Measurements from ENCODE around the gene PDLIM4.

The PDLIM4 gene

DNA sequence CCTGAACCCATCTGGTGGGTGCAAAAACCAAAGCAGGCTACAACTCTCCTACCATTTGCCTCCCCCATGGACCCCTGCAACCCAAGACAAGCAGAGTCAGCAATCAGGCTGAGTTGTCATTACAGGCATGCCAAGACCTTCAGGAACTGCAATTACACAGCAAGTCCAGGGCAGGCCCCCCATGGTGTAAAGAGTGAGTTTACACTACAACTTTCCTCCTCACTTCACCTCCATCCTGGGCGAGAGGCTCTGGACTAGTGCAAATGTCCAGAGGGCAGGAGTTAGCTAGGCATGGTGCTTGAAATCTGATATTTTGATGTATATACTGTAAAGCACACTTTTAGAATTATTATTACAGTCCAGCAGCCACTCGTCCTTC lies 22.8 kb upstream of the PDLIM4 start:
- Mint-ChIP-seq H3K9me3 (no peaks in the 10 kb centered on the region), H3K36me3 (ENCODE audit: low read depth) (no peaks in the 10 kb centered on the region), H3K4me3 (no peak overlapping the region), H3K27me3 (peaks cover 9% of the 10 kb centered on the region), H3K4me1 (ENCODE audit: low read depth) (peaks cover 1% of the 10 kb centered on the region), H3K27ac (no peak overlapping the region)
- DNase-seq: no peak

DNA sequence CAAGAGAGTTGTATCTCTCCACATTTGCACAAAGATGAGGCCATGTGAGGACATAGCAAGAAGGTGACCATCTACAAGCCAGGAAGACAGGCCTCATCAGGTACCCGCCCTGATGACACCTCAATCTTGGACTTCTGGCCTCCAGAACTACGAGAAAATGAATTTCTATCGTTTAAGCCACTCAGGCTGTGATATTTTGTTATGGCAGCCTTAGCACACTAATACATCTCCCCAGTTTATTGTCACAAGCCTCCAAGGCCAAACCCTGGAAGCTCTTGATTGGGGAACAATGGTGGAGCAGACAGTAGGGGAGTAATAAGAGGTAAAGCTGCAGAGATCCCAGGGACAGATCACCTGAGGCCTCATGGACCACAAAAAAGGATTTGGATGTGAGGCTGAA lies 22.2 kb upstream of the PDLIM4 start:
- Mint-ChIP-seq H3K27me3 (peaks cover 4% of the 10 kb centered on the region), H3K27ac (no peak overlapping the region)

GRCh38 chr5:132237141-132237540 lies 20.4 kb upstream of the PDLIM4 start:
- H3K36me3 Mint-ChIP-seq (ENCODE audit: low read depth): no peaks in the 10 kb centered on the region
- H3K4me1 Mint-ChIP-seq (ENCODE audit: low read depth): peaks cover 1% of the 10 kb centered on the region
- no peak overlapping the region for H3K27ac Mint-ChIP-seq
- peaks cover 2% of the 10 kb centered on the region for H3K27me3 Mint-ChIP-seq
- H3K4me3 Mint-ChIP-seq: no peak overlapping the region
- no peak for DNase-seq
- peaks cover 6% of the 10 kb centered on the region for H3K9me3 Mint-ChIP-seq

More for the DNA sequence above, 22.2 kb upstream of the PDLIM4 start:
- no peaks in the 10 kb centered on the region for H3K9me3 Mint-ChIP-seq
- H3K4me1 Mint-ChIP-seq (ENCODE audit: low read depth): peaks cover 1% of the 10 kb centered on the region
- H3K4me3 Mint-ChIP-seq: no peak overlapping the region
- DNase-seq: no peak
- no peaks in the 10 kb centered on the region for H3K36me3 Mint-ChIP-seq (ENCODE audit: low read depth)

DNA sequence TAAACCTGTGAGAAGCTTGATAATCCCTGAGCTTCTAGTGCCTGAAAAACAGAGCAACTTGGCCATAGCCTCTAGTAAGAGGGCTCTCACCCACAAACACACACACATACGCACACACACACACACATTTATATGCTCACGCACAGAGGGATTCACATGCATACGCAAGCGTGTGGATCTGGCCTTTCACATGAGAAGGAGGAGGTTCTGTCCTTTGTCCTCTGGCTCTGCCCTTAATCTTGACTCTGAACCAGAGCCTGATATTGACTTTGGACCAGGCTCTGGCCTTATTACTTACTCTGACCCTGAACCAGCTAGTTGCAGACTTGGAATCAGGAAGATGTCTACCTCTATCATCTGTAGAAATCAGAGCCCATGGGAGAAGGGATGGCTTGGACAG lies 19.8 kb upstream of the PDLIM4 start:
- no peak for DNase-seq
- Mint-ChIP-seq H3K36me3 (ENCODE audit: low read depth) (no peaks in the 10 kb centered on the region), H3K9me3 (peaks cover 6% of the 10 kb centered on the region), H3K4me3 (no peak overlapping the region), H3K27me3 (peaks cover 3% of the 10 kb centered on the region), H3K27ac (no peak overlapping the region), H3K4me1 (ENCODE audit: low read depth) (peaks cover 1% of the 10 kb centered on the region)

DNA sequence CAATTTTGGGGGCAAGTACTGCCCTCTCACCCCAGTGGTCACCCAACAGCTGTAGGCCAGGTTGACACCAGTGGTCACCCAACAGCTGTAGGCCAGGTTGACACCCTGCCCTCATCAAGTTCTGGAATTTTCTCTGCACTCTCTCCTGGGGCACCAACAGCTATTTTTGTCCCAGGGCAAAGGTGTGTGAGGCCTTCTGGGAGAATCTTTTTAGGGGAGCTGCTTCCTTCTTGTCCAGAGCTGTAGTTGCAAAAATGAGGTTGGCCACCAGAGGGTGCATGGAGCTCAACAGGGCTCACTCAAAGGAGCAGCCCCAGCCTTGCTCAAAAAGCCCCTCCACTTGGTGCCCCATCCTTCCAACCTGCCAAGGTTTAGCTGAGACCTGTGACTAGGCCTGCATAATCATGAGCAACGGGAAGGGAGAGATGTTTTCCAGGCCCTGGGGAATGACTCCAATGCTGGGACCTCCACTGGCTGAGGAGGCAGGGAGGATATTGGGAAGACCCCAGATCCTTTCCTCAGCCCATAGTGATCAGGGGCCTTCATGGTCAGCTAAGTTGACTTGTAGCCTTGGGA lies 19.2 kb upstream of the PDLIM4 start:
- Mint-ChIP-seq H3K27ac (peak overlapping the region; percentile 22), H3K9me3 (peaks cover 6% of the 10 kb centered on the region), H3K27me3 (peaks cover 7% of the 10 kb centered on the region)

GRCh38 chr5:132238901-132239500 lies 18.5 kb upstream of the PDLIM4 start:
- Mint-ChIP-seq H3K27ac (no peak overlapping the region), H3K4me1 (ENCODE audit: low read depth) (peaks cover 1% of the 10 kb centered on the region), H3K9me3 (peaks cover 11% of the 10 kb centered on the region), H3K4me3 (no peak overlapping the region), H3K27me3 (peaks cover 9% of the 10 kb centered on the region), H3K36me3 (ENCODE audit: low read depth) (no peaks in the 10 kb centered on the region)
- DNase-seq: no peak

More for the DNA sequence above, 19.2 kb upstream of the PDLIM4 start:
- Mint-ChIP-seq H3K4me3 (no peak overlapping the region), H3K4me1 (ENCODE audit: low read depth) (peaks cover 1% of the 10 kb centered on the region), H3K36me3 (ENCODE audit: low read depth) (no peaks in the 10 kb centered on the region)
- DNase-seq: peak; percentile 84

DNA sequence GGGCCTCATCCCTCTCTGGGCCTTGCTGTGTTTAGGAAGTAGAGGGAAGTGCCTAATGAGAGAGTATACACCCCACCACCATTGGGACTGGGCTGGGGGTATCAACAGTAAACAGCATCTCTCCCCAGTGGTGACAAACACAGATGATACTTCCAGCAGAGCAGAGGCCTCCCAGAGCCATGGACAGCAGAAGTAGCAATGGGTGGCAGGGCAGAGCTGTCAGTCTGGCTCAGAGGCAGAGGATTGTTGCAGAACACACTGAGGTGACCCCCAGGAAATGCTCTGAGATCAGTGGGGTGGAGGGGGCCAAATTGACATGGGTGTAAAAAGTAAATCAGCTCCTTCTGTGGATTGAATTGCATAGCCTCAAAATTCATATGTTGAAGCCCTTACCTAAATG lies 17.7 kb upstream of the PDLIM4 start:
- Mint-ChIP-seq H3K9me3 (peaks cover 17% of the 10 kb centered on the region), H3K27ac (no peak overlapping the region), H3K27me3 (peaks cover 12% of the 10 kb centered on the region), H3K36me3 (ENCODE audit: low read depth) (no peaks in the 10 kb centered on the region), H3K4me3 (no peak overlapping the region), H3K4me1 (ENCODE audit: low read depth) (peaks cover 1% of the 10 kb centered on the region)
- DNase-seq: no peak

DNA sequence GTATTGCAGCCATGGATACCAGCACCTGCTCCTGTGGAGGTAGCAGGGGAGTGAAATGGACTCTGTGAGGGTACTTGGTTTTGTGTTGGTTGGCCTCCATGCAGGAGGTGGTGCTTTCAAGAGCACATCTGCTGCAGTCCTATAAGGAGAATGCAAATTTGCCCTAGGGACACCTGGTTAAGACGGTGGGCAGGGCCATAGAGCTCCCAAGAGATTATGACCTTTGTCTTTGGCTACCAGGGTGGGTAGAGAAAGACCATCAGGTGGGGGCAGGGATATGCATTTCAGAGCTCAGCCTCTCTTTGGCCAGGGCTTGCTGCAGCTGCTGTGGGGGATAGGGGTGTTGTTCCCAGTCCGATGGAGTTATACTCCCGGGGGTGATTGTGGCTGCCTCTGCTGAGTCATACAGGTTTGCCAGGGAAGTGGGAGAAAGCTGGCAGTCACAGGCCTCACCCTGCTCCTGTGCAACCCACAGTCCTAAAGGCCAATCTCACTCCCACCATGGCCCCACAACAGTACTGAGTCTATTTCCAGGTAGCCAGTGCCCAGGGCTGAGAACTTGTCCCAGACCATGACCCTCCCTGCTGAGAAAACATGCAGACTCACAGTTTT lies 14.0 kb upstream of the PDLIM4 start:
- H3K27me3 Mint-ChIP-seq: peaks cover 16% of the 10 kb centered on the region
- H3K36me3 Mint-ChIP-seq (ENCODE audit: low read depth): no peaks in the 10 kb centered on the region
- DNase-seq: no peak
- H3K4me3 Mint-ChIP-seq: no peak overlapping the region
- H3K27ac Mint-ChIP-seq: no peak overlapping the region
- peaks cover 30% of the 10 kb centered on the region for H3K9me3 Mint-ChIP-seq
- peaks cover 1% of the 10 kb centered on the region for H3K4me1 Mint-ChIP-seq (ENCODE audit: low read depth)

DNA sequence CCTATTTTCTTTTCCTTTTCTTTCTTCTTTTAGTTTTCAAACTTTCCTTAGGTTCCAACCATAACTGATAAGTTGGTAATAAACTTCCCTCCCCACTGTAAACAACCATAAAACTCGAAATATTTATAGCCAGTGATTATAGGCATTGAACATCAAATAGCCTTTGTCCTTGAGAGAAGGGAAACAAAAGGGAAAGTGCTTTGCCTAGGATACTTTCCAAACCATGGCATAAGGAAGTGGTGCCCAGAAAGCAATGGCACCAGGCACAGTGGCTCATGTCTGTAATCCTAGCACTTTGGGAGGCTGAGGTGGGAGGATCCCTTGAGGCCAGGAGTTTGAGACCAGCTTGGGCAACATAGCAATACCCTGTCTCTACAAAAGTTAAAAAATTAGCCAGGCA lies 11.9 kb upstream of the PDLIM4 start:
- H3K4me3 Mint-ChIP-seq: no peak overlapping the region
- no peaks in the 10 kb centered on the region for H3K36me3 Mint-ChIP-seq (ENCODE audit: low read depth)
- peaks cover 1% of the 10 kb centered on the region for H3K4me1 Mint-ChIP-seq (ENCODE audit: low read depth)
- peaks cover 30% of the 10 kb centered on the region for H3K9me3 Mint-ChIP-seq
- no peak for DNase-seq
- H3K27ac Mint-ChIP-seq: no peak overlapping the region
- H3K27me3 Mint-ChIP-seq: peaks cover 16% of the 10 kb centered on the region

DNA sequence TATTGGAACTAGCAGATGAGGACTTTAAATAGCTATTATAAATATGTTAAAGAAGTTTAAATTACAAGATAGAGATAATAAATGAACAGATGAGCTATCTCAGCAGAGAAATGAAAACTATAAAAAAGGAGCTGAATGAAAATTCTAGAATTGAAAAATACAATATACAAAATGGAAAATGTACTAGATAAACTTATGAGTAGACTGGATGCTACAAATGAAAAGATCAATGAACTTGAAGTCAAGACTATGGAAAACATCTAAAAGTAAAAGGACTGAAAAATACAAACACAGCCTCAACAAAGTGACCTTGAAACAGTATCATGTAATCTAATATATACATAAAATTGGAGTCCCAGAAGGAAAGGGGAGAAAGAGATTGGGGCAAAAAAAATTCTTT lies 10.7 kb upstream of the PDLIM4 start:
- H3K9me3 Mint-ChIP-seq: peaks cover 24% of the 10 kb centered on the region
- no peak overlapping the region for H3K27ac Mint-ChIP-seq
- peaks cover 16% of the 10 kb centered on the region for H3K27me3 Mint-ChIP-seq
- H3K4me3 Mint-ChIP-seq: no peak overlapping the region
- H3K4me1 Mint-ChIP-seq (ENCODE audit: low read depth): peaks cover 1% of the 10 kb centered on the region
- H3K36me3 Mint-ChIP-seq (ENCODE audit: low read depth): no peaks in the 10 kb centered on the region
- no peak for DNase-seq

DNA sequence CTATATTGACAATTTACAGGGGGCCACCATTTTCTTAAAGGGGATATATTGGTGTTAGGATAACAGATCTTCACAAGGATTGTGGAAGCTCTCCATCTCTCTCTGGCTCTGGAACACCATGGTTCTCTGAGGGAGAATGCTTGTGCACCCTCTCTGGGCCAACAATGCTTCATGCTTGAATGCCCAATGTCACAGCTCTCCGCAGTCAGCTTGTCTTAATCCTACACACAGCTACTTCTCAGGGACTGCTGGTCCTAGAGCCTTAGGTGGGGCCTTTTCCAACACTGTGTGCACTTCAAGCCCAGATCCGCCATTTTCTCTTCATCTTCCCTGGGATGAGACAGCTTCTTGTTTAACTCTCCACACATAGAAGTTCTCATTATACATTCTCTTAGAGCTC lies 6.9 kb upstream of the PDLIM4 start:
- no peak overlapping the region for H3K4me3 Mint-ChIP-seq
- DNase-seq: no peak
- peaks cover 1% of the 10 kb centered on the region for H3K4me1 Mint-ChIP-seq (ENCODE audit: low read depth)
- peaks cover 9% of the 10 kb centered on the region for H3K9me3 Mint-ChIP-seq
- H3K27ac Mint-ChIP-seq: no peak overlapping the region
- no peaks in the 10 kb centered on the region for H3K36me3 Mint-ChIP-seq (ENCODE audit: low read depth)
- H3K27me3 Mint-ChIP-seq: peaks cover 6% of the 10 kb centered on the region

DNA sequence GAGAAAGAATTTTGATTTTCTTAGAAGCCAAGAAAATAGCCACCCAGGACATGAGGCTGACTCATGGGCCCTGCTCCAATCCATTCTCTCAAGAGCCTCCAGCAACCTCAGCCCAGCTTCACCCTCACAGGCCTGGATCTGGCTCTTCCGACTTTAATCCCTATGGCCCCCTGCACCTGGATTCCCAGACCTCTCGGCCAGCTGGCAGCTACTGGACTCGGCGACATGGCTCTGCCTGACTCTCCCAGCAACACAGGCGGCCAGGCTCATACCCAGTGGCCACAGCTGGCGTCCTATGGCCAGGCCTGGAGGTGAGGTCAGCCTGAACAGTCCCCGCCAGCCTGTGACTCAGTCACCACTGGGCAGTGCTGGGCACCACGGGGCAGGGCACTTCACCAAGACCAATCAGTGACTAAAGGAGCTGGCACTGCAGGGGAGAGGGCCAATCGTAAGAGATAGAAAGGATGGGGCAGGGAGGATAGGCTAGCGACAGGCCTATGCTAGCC lies 6.2 kb upstream of the PDLIM4 start:
- H3K4me1 Mint-ChIP-seq (ENCODE audit: low read depth): peaks cover 1% of the 10 kb centered on the region
- DNase-seq: no peak
- no peak overlapping the region for H3K4me3 Mint-ChIP-seq
- H3K27me3 Mint-ChIP-seq: peaks cover 10% of the 10 kb centered on the region
- no peak overlapping the region for H3K27ac Mint-ChIP-seq
- peaks cover 3% of the 10 kb centered on the region for H3K9me3 Mint-ChIP-seq
- H3K36me3 Mint-ChIP-seq (ENCODE audit: low read depth): no peaks in the 10 kb centered on the region

GRCh38 chr5:132253008-132253441 lies 4.5 kb upstream of the PDLIM4 start:
- Mint-ChIP-seq H3K9me3 (no peaks in the 10 kb centered on the region), H3K36me3 (ENCODE audit: low read depth) (no peaks in the 10 kb centered on the region)

GRCh38 chr5:132253452-132254320 lies 3.8 kb upstream of the PDLIM4 start:
- no peak overlapping the region for H3K27ac Mint-ChIP-seq
- H3K4me1 Mint-ChIP-seq (ENCODE audit: low read depth): no peaks in the 10 kb centered on the region
- no peaks in the 10 kb centered on the region for H3K36me3 Mint-ChIP-seq (ENCODE audit: low read depth)
- no peaks in the 10 kb centered on the region for H3K9me3 Mint-ChIP-seq
- peak; percentile 22 for DNase-seq
- peaks cover 27% of the 10 kb centered on the region for H3K27me3 Mint-ChIP-seq
- no peak overlapping the region for H3K4me3 Mint-ChIP-seq

More at GRCh38 chr5:132253008-132253441, 4.5 kb upstream of the PDLIM4 start:
- no peak overlapping the region for H3K4me3 Mint-ChIP-seq
- no peak overlapping the region for H3K27ac Mint-ChIP-seq
- peaks cover 22% of the 10 kb centered on the region for H3K27me3 Mint-ChIP-seq
- H3K4me1 Mint-ChIP-seq (ENCODE audit: low read depth): peaks cover 1% of the 10 kb centered on the region
- peak; percentile 21 for DNase-seq

Measured in activated T-cell treated with anti-CD3 and anti-CD28 coated beads, Interleukin-2, amount 50 U/mL, for 24 hours (primary cell).